PC-3 (cell line): ENCODE results near the gene GPR137B. TPM values are rescaled to one million over a fixed set of nuclear protein-coding genes. Genes with fewer than 3 reads are reported as not detected.

Experiments used
- ATAC-seq: fragments of 200-7000 bp; cut with Tn5 transposase; 2 replicates; pipeline ENCODE4 v1.9.1; 2020; ENCODE audit warnings: mild to moderate bottlenecking, moderate library complexity
- BruUV-seq: library from RNA; stranded (reverse); fragments of 400-500 nt; replicated peaks from 2 replicates; lab custom pipeline; 2021; lab: Mats Ljungman, UMichigan
- CTCF ChIA-PET: fragments of 300-600 bp; sonication (Branson Sonifier 250); formaldehyde crosslinking; loops from one replicate; lab custom pipeline; 2022; ENCODE audit warnings: antibody characterized with exemption; lab: Charles Lee
- POLR2A ChIA-PET: fragments of 300-600 bp; sonication (Branson Sonifier 250); formaldehyde crosslinking; loops from one replicate; lab custom pipeline; 2022; ENCODE audit warnings: antibody characterized with exemption; ENCODE audit not compliant: unreplicated experiment; lab: Charles Lee
- DNase-seq: peaks from one replicate; pipeline ENCODE4 v3.0.0-alpha.2; 2015
- H2AFZ ChIP-seq: fragments of 300-600 bp; sonication (generic); 2 replicates; pipeline ENCODE4 v1.6.0; 2016; ENCODE audit warnings: antibody characterized with exemption, low read length
- H3F3A ChIP-seq: fragments of 300-600 bp; sonication (generic); one replicate; pipeline ENCODE4 v1.6.0; 2017; ENCODE audit warnings: antibody characterized with exemption, low read length, control low read depth, mild to moderate bottlenecking; ENCODE audit not compliant: unreplicated experiment
- H3K27ac ChIP-seq: fragments of 300-600 bp; sonication (generic); 2 replicates; pipeline ENCODE4 v1.5.1; 2016; ENCODE audit warnings: mild to moderate bottlenecking, low read length
- H3K27me3 ChIP-seq: fragments of 300-600 bp; sonication (generic); 2 replicates; pipeline ENCODE4 v1.6.1; 2016; ENCODE audit warnings: low read length, mixed read lengths
- H3K36me3 ChIP-seq: fragments of 300-600 bp; sonication (generic); 2 replicates; pipeline ENCODE4 v1.6.1; 2016; ENCODE audit warnings: low read depth, mixed run types, low read length, mixed read lengths
- H3K4me1 ChIP-seq: fragments of 300-600 bp; sonication (generic); 2 replicates; pipeline ENCODE4 v1.5.1; 2016; ENCODE audit warnings: low read length; ENCODE audit not compliant: insufficient read depth
- H3K4me2 ChIP-seq: fragments of 300-600 bp; sonication (generic); 2 replicates; pipeline ENCODE4 v1.6.0; 2016; ENCODE audit warnings: low read length
- H3K4me3 ChIP-seq: fragments of 300-600 bp; sonication (generic); 2 replicates; pipeline ENCODE4 v1.5.1; 2016; ENCODE audit warnings: mild to moderate bottlenecking, low read length, mixed read lengths
- H3K79me2 ChIP-seq: fragments of 300-600 bp; sonication (generic); 2 replicates; pipeline ENCODE4 v1.6.1; 2017; ENCODE audit warnings: low read length, mixed read lengths
- H3K9ac ChIP-seq: fragments of 300-600 bp; sonication (generic); 2 replicates; pipeline ENCODE4 v1.6.0; 2016; ENCODE audit warnings: mild to moderate bottlenecking, low read length
- H3K9me2 ChIP-seq: fragments of 300-600 bp; sonication (generic); replicated peaks from 2 replicates; pipeline ENCODE4 v1.6.1; 2016; ENCODE audit warnings: mixed run types, low read length, mixed read lengths
- H3K9me3 ChIP-seq: fragments of 300-600 bp; sonication (generic); 2 replicates; pipeline ENCODE4 v1.6.1; 2016; ENCODE audit warnings: low read length, mixed read lengths
- H4K20me1 ChIP-seq: fragments of 300-600 bp; sonication (generic); 2 replicates; pipeline ENCODE4 v1.6.1; 2016; ENCODE audit warnings: low read length, mixed read lengths
- EZH2 ChIP-seq: fragments of 300-600 bp; sonication (generic); IDR thresholded peaks from one replicate; pipeline ENCODE4 v1.6.1; 2017; ENCODE audit warnings: antibody characterized with exemption, mild to moderate bottlenecking, low read length; ENCODE audit not compliant: unreplicated experiment
- EZH2phosphoT487 ChIP-seq: fragments of 300-600 bp; sonication (generic); IDR thresholded peaks from 2 replicates; pipeline ENCODE4 v1.6.1; 2018; ENCODE audit warnings: mild to moderate bottlenecking, antibody characterized with exemption, low read length, borderline replicate concordance
- intact Hi-C: fragments of 100-400 bp; cut with micrococcal nuclease; formaldehyde crosslinking; loops from 2 replicates; pipeline ENCODE4 v1.9.0; 2023
- total RNA-seq: library from RNA; depleted of rRNA; stranded (reverse); fragments of >200 nt; gene quantifications from 2 replicates; pipeline ENCODE4 v1.2.3, GENCODE V29; 2014
- TF ChIP-seq, protein P1 (sequence below): fragments of 300-600 bp; sonication (generic); conservative IDR thresholded peaks from 2 replicates; pipeline ENCODE4 v1.5.1; 2017; ENCODE audit warnings: antibody characterized with exemption, low read depth, mild to moderate bottlenecking, low read length

Gene GPR137B
- total RNA-seq, 1 experiment from 2014 or later: 2.3 TPM

DNA sequence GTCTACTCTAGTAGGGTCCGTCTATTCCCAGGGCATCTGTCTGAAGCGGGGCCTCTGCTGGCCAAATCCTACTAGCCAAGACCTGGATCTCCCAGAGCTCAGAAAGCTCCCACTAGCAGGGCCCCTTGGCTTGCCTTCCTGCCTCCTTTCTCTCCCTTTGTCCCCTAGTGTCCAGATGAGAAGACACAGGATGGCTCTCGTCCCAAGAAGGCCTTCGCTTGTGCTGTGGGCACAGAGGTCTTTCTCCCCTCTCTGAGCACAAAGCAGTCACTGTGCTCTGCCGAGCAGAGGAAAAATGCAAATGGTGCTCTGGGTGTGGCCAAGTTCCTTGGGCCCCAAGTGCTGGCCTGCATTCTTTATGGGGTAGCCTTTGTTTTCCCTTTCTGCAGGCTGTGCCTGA, 13.0 kb upstream of the GPR137B start:
- Histone ChIP-seq H3K79me2 (no peaks in the 10 kb centered on the region), H4K20me1 (no peaks in the 10 kb centered on the region), H3K4me1 (no peaks in the 10 kb centered on the region), H3K27ac (no peak overlapping the region), H3K36me3 (no peaks in the 10 kb centered on the region), H3K27me3 (peaks cover 3% of the 10 kb centered on the region; the same call in 1 of the 2 replicates), H3K4me2 (no peak overlapping the region), H3K9ac (no peak overlapping the region), H3F3A (no peaks in the 10 kb centered on the region), H3K4me3 (no peak overlapping the region), H3K9me2 (no peaks in the 10 kb centered on the region), H2AFZ (no peak overlapping the region), H3K9me3 (no peaks in the 10 kb centered on the region)
- TF ChIP-seq EZH2 (no peak), EZH2phosphoT487 (no peak)
- TF ChIP-seq, protein P1, sequence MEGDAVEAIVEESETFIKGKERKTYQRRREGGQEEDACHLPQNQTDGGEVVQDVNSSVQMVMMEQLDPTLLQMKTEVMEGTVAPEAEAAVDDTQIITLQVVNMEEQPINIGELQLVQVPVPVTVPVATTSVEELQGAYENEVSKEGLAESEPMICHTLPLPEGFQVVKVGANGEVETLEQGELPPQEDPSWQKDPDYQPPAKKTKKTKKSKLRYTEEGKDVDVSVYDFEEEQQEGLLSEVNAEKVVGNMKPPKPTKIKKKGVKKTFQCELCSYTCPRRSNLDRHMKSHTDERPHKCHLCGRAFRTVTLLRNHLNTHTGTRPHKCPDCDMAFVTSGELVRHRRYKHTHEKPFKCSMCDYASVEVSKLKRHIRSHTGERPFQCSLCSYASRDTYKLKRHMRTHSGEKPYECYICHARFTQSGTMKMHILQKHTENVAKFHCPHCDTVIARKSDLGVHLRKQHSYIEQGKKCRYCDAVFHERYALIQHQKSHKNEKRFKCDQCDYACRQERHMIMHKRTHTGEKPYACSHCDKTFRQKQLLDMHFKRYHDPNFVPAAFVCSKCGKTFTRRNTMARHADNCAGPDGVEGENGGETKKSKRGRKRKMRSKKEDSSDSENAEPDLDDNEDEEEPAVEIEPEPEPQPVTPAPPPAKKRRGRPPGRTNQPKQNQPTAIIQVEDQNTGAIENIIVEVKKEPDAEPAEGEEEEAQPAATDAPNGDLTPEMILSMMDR: no peak
- DNase-seq: no peak
- ChIA-PET CTCF (no interaction called here), POLR2A (no interaction called here)
- no TSS peak for BruUV-seq
- intact Hi-C loops: no loop called here
- no peak for ATAC-seq

DNA sequence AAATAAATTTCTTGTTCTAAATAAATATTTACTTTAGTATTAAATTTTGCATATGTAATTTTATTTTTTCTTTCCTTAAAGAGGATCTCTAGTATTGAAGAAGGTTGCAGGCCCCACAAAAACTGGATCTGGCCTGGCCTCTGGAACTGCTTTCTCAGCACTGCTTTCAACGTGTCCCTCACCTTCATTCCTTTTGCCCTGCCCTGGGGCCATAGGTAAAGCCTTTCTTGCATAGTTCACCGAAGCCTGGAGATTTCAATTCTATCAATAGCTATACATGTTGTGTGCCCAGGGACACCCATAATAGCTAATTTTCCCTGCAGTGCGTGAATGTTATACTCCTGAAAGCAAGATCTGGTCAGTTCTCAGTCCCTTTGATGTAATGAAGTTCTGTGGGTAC, 12.0 kb upstream of the GPR137B start:
- POLR2A ChIA-PET: no interaction called here
- DNase-seq: no peak
- H3K79me2 ChIP-seq: no peaks in the 10 kb centered on the region

DNA sequence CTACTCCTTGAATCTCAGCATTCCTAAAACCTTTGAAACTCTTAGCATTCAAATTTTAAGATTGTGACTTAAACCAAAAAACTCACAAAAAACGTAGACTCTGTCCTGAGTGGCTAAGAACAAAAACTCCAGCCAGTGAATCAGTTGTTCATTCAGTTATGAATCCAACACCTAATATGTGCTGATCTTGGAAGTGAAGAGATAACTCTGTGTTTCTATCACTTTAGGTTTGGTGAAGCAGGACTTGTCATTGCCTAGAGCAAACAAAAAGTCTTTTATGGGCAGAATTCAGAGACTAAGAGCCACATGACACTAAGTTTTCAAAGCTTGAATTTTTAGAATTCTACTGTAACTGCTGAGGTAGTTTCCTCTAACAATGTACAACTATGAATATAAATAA, 10.4 kb upstream of the GPR137B start:
- CTCF ChIA-PET: no interaction called here
- Histone ChIP-seq H3K27me3 (peaks cover 11% of the 10 kb centered on the region; the same call in 1 of the 2 replicates), H4K20me1 (no peaks in the 10 kb centered on the region), H3K9me3 (no peaks in the 10 kb centered on the region), H3K36me3 (no peaks in the 10 kb centered on the region), H3K9ac (no peak overlapping the region), H3K27ac (no peak overlapping the region), H3K4me2 (no peak overlapping the region), H2AFZ (no peak overlapping the region), H3K79me2 (no peaks in the 10 kb centered on the region), H3K4me1 (no peaks in the 10 kb centered on the region), H3K4me3 (no peak overlapping the region), H3F3A (no peaks in the 10 kb centered on the region), H3K9me2 (no peaks in the 10 kb centered on the region)
- POLR2A ChIA-PET: no interaction called here
- no peak for ATAC-seq
- DNase-seq: no peak
- intact Hi-C loops: no loop called here
- no peak for TF ChIP-seq EZH2
- no peak for TF ChIP-seq EZH2phosphoT487
- TF ChIP-seq, protein P1: no peak
- no TSS peak for BruUV-seq

More for the DNA sequence above, 12.0 kb upstream of the GPR137B start:
- TF ChIP-seq, protein P1: no peak
- TF ChIP-seq EZH2 (no peak), EZH2phosphoT487 (no peak)
- Histone ChIP-seq H2AFZ (no peak overlapping the region), H3K9me2 (no peaks in the 10 kb centered on the region), H3K27ac (no peak overlapping the region), H3K9me3 (no peaks in the 10 kb centered on the region), H3K9ac (no peak overlapping the region), H3K4me3 (no peak overlapping the region), H3K36me3 (no peaks in the 10 kb centered on the region), H3K27me3 (peaks cover 5% of the 10 kb centered on the region; the same call in 1 of the 2 replicates), H3K4me1 (no peaks in the 10 kb centered on the region), H4K20me1 (no peaks in the 10 kb centered on the region), H3F3A (no peaks in the 10 kb centered on the region), H3K4me2 (no peak overlapping the region)
- intact Hi-C loops: no loop called here
- no TSS peak for BruUV-seq
- ATAC-seq: no peak
- CTCF ChIA-PET: no interaction called here
